Hepatocyte (in vitro differentiated cells): Measurements from ENCODE around the gene CCAR1. TPM values are rescaled to one million over a fixed set of nuclear protein-coding genes. Genes with fewer than 3 reads are reported as not detected.

Experiments used
- DNase-seq: peaks from one replicate; pipeline ENCODE4 v3.0.0-alpha.2; 2016; ENCODE audit warnings: low spot score
- H2AFZ ChIP-seq: fragments of 200-600 bp; sonication (generic); 2 replicates; pipeline ENCODE4 v1.6.0; 2016; ENCODE audit warnings: antibody characterized with exemption, mild to moderate bottlenecking
- H3K27ac ChIP-seq: fragments of 200-600 bp; sonication (generic); 2 replicates; pipeline ENCODE4 v1.5.1; 2016; ENCODE audit warnings: mild to moderate bottlenecking
- H3K27me3 ChIP-seq: fragments of 200-600 bp; sonication (generic); 2 replicates; pipeline ENCODE4 v1.6.1; 2016
- H3K36me3 ChIP-seq: fragments of 200-600 bp; sonication (generic); replicated peaks from 2 replicates; pipeline ENCODE4 v1.5.1; 2016; ENCODE audit warnings: low read depth; ENCODE audit not compliant: insufficient read depth
- H3K4me1 ChIP-seq: fragments of 200-600 bp; sonication (generic); 2 replicates; pipeline ENCODE4 v1.5.1; 2016; ENCODE audit warnings: mild to moderate bottlenecking, moderate library complexity; ENCODE audit not compliant: insufficient read depth
- H3K4me2 ChIP-seq: fragments of 200-600 bp; sonication (generic); 2 replicates; pipeline ENCODE4 v1.6.0; 2016
- H3K4me3 ChIP-seq: fragments of 200-600 bp; sonication (generic); 2 replicates; pipeline ENCODE4 v1.5.1; 2016; ENCODE audit warnings: mild to moderate bottlenecking
- H3K79me2 ChIP-seq: fragments of 200-600 bp; sonication (generic); 2 replicates; pipeline ENCODE4 v1.6.0; 2017; ENCODE audit warnings: mild to moderate bottlenecking
- H3K9me2 ChIP-seq: fragments of 200-600 bp; sonication (generic); replicated peaks from 2 replicates; pipeline ENCODE4 v1.6.0; 2017; ENCODE audit warnings: mild to moderate bottlenecking; ENCODE audit not compliant: insufficient read depth
- H3K9me3 ChIP-seq: fragments of 200-600 bp; sonication (generic); 2 replicates; pipeline ENCODE4 v1.5.1; 2016; ENCODE audit warnings: low read depth, mild to moderate bottlenecking
- H4K20me1 ChIP-seq: fragments of 200-600 bp; sonication (generic); 2 replicates; pipeline ENCODE4 v1.6.0; 2016; ENCODE audit warnings: mild to moderate bottlenecking; ENCODE audit not compliant: insufficient read depth, poor library complexity, severe bottlenecking
- EZH2 ChIP-seq: fragments of 200-600 bp; sonication (generic); IDR thresholded peaks from 2 replicates; pipeline ENCODE4 v1.6.1; 2016; ENCODE audit warnings: antibody characterized with exemption, mild to moderate bottlenecking, borderline replicate concordance
- EZH2phosphoT487 ChIP-seq: fragments of 200-600 bp; sonication (generic); IDR thresholded peaks from one replicate; pipeline ENCODE4 v1.6.1; 2018; ENCODE audit warnings: antibody characterized with exemption, mild to moderate bottlenecking, low read depth, moderate library complexity; ENCODE audit not compliant: unreplicated experiment, severe bottlenecking
- WGBS: methylation state at CpG from one replicate; pipeline ENCODE4 v1.1.6; 2016; ENCODE audit warnings: low lambda C conversion rate; ENCODE audit errors: missing lambda C conversion rate; 5-methylcytosine and 5-hydroxymethylcytosine counted together
- polyA plus RNA-seq: library from polyadenylated mRNA; unstranded; fragments of >200 nt; fragmentation: Nextera tagmentation; extraction: Ambion mirVana; gene quantifications from 2 replicates; pipeline ENCODE4 v1.2.1, GENCODE V29; 2016
- total RNA-seq: library from RNA; depleted of rRNA; stranded (reverse); fragments of >200 nt; gene quantifications from 2 replicates; pipeline ENCODE4 v1.2.3, GENCODE V29; 2014
- TF ChIP-seq, protein P1 (sequence below): fragments of 200-600 bp; sonication (generic); IDR thresholded peaks from 2 replicates; pipeline ENCODE4 v1.5.1; 2016; ENCODE audit warnings: antibody characterized with exemption, mild to moderate bottlenecking; ENCODE audit not compliant: poor library complexity

The CCAR1 gene, protein sequence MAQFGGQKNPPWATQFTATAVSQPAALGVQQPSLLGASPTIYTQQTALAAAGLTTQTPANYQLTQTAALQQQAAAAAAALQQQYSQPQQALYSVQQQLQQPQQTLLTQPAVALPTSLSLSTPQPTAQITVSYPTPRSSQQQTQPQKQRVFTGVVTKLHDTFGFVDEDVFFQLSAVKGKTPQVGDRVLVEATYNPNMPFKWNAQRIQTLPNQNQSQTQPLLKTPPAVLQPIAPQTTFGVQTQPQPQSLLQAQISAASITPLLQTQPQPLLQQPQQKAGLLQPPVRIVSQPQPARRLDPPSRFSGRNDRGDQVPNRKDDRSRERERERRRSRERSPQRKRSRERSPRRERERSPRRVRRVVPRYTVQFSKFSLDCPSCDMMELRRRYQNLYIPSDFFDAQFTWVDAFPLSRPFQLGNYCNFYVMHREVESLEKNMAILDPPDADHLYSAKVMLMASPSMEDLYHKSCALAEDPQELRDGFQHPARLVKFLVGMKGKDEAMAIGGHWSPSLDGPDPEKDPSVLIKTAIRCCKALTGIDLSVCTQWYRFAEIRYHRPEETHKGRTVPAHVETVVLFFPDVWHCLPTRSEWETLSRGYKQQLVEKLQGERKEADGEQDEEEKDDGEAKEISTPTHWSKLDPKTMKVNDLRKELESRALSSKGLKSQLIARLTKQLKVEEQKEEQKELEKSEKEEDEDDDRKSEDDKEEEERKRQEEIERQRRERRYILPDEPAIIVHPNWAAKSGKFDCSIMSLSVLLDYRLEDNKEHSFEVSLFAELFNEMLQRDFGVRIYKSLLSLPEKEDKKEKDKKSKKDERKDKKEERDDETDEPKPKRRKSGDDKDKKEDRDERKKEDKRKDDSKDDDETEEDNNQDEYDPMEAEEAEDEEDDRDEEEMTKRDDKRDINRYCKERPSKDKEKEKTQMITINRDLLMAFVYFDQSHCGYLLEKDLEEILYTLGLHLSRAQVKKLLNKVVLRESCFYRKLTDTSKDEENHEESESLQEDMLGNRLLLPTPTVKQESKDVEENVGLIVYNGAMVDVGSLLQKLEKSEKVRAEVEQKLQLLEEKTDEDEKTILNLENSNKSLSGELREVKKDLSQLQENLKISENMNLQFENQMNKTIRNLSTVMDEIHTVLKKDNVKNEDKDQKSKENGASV
- 51.3 and 62.3 TPM in 2 replicates for total RNA-seq
- 58.9 and 61.8 TPM in 2 replicates for polyA plus RNA-seq

DNA sequence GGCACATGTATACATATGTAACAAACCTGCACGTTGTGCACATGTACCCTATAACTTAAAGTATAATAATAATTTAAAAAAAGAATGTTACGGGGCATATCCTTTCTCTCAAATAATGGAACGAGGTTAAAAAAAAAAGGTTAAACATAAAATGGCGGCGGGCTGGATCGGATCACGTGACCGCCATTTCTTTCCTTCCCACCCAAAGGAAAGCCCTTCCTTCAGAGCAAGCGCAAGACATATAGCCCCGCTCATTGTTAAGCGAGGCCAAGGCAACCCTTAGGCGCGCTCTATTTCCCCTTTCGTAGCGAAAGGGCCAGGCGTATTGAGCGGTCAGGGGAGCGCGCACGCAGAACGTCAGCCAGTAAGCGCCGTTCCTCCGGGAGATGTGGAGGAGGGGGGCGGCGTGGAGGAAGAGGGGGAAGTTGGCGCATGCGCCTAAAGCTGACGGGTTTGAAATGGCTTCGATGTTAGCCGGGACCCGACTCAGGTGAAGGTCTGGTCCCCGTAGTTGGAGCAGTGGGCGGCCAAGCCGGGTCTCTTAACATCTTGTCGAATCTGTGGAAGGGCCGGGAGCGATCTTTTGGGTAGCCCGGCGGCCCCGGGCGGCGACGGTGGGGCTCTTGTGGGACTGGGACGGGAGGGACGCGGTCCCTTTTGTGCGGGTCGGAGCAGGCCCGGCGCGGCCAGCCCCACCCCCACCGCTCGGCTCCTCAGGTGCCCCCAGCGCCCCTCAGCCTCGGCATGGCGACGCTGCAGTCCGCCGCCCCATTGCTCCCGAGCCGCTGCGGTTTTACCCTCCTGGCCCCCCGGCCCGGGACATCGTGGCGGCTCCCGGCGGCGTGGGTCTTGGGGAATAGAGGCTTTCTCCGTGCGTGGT lies at the start of gene CCAR1:
CCAR1 (plus strand) TSS at position 447 of the 880 bp plus-strand sequence. CDS start 1,266 bp downstream, outside the sequence.
- Histone ChIP-seq H3K27ac (peak within 1 kb of the TSS; percentile 92), H4K20me1 (no peaks in the 10 kb centered on the region), H3K9me3 (no peaks in the 10 kb centered on the region), H3K4me1 (peaks cover 9% of the 10 kb centered on the region), H3K4me2 (peak within 1 kb of the TSS; percentile 92), H3K4me3 (peak within 1 kb of the TSS; percentile 57), H3K9me2 (no peaks in the 10 kb centered on the region), H3K79me2 (peaks cover 47% of the 10 kb centered on the region), H3K36me3 (no peaks in the 10 kb centered on the region), H3K27me3 (no peaks in the 10 kb centered on the region), H2AFZ (peak within 1 kb of the TSS; percentile 96)
- peak; percentile 99 for DNase-seq
- WGBS: 1% methylated on average over 31 of the region's 72 CpGs
- TF ChIP-seq EZH2phosphoT487: no peak
- TF ChIP-seq, protein P1, sequence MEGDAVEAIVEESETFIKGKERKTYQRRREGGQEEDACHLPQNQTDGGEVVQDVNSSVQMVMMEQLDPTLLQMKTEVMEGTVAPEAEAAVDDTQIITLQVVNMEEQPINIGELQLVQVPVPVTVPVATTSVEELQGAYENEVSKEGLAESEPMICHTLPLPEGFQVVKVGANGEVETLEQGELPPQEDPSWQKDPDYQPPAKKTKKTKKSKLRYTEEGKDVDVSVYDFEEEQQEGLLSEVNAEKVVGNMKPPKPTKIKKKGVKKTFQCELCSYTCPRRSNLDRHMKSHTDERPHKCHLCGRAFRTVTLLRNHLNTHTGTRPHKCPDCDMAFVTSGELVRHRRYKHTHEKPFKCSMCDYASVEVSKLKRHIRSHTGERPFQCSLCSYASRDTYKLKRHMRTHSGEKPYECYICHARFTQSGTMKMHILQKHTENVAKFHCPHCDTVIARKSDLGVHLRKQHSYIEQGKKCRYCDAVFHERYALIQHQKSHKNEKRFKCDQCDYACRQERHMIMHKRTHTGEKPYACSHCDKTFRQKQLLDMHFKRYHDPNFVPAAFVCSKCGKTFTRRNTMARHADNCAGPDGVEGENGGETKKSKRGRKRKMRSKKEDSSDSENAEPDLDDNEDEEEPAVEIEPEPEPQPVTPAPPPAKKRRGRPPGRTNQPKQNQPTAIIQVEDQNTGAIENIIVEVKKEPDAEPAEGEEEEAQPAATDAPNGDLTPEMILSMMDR: no peak
- TF ChIP-seq EZH2: no peak

DNA sequence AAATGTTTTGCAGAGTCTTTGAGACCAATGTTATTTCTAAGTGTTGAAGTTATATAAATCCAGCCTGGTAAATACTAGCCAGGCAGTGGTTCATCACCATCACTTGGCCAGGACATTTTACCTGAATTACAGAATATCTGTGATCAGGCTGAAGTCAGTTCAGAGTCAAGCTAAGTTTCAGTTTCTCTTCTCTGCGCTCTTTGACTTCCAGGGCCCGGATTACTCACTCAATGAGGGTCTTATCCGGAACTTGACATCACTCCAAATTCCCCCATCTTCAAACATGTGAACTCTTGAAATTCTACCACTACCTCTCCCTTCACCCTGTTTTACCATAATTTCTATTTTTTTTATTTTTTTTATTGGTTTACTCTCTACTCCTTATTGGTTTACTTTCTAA lies 36.6 kb upstream of the CCAR1 start:
- no peak overlapping the region for H2AFZ ChIP-seq
- WGBS: 99% methylated on average over 3 of the region's 3 CpGs
- H3K4me2 ChIP-seq: no peak overlapping the region
- no peak overlapping the region for H3K27ac ChIP-seq
- no peaks in the 10 kb centered on the region for H3K36me3 ChIP-seq
- no peaks in the 10 kb centered on the region for H4K20me1 ChIP-seq
- TF ChIP-seq EZH2phosphoT487 (no peak), EZH2 (no peak)
- TF ChIP-seq, protein P1: no peak
- no peaks in the 10 kb centered on the region for H3K9me3 ChIP-seq
- no peak overlapping the region for H3K4me3 ChIP-seq
- H3K4me1 ChIP-seq: no peaks in the 10 kb centered on the region
- no peaks in the 10 kb centered on the region for H3K9me2 ChIP-seq
- no peak for DNase-seq
- H3K27me3 ChIP-seq: no peaks in the 10 kb centered on the region
- no peaks in the 10 kb centered on the region for H3K79me2 ChIP-seq

DNA sequence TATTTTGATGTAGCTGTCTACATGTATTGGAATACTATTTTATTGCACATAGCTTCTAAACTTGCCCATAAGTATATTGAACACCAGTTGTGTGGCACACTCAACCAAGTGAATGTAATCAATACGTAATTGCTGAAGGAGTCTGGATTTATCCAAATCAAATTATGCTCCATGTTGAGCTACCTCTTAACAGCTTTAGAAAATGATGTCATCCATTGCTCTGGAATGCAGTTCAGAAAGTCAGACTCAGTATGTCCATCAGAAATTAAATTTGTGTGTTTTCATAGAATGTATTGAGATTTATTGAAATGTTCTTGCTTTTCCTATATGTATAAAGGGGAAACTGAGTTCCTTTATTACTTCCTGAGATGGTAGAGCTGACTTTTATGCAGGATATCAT lies 25.0 kb upstream of the CCAR1 start:
- no peaks in the 10 kb centered on the region for H4K20me1 ChIP-seq
- no peaks in the 10 kb centered on the region for H3K79me2 ChIP-seq
- no peaks in the 10 kb centered on the region for H3K4me1 ChIP-seq
- no peak for DNase-seq
- no peaks in the 10 kb centered on the region for H3K9me3 ChIP-seq
- H3K27ac ChIP-seq: no peak overlapping the region
- no peak overlapping the region for H3K4me2 ChIP-seq
- H2AFZ ChIP-seq: no peak overlapping the region
- H3K36me3 ChIP-seq: no peaks in the 10 kb centered on the region
- H3K9me2 ChIP-seq: no peaks in the 10 kb centered on the region
- 95% methylated on average over 1 of the region's 1 CpG for whole genome bisulfite sequencing
- no peaks in the 10 kb centered on the region for H3K27me3 ChIP-seq
- no peak for TF ChIP-seq EZH2
- TF ChIP-seq EZH2phosphoT487: no peak
- TF ChIP-seq, protein P1: no peak
- H3K4me3 ChIP-seq: no peak overlapping the region
